Neuronal stem cell (in vitro differentiated cells): ENCODE results near the gene NRDE2.
"Not testable (repeated sequence)": the region's sequence is repeated elsewhere in the genome, so short reads cannot be mapped to it uniquely, and the experiment has no call there.

ENCODE experiments used
- DNase-seq: peaks from one replicate; pipeline ENCODE4 v3.0.0-alpha.2; 2013; ENCODE audit warnings: low spot score
- H2AFZ ChIP-seq: one replicate; pipeline ENCODE4 v1.6.1; 2013; ENCODE audit warnings: mild to moderate bottlenecking, low read length, inconsistent platforms
- H2AK5ac ChIP-seq: 2 replicates; pipeline ENCODE4 v1.6.1; 2013; ENCODE audit warnings: low read depth, mild to moderate bottlenecking, inconsistent platforms, low read length, moderate library complexity, mixed read lengths
- H2BK120ac ChIP-seq: 2 replicates; pipeline ENCODE4 v1.6.1; 2013; ENCODE audit warnings: low read depth, mild to moderate bottlenecking, inconsistent platforms, low read length, moderate library complexity, mixed read lengths
- H2BK12ac ChIP-seq: one replicate; pipeline ENCODE4 v1.6.1; 2013; ENCODE audit warnings: low read length, inconsistent platforms
- H2BK15ac ChIP-seq: 2 replicates; pipeline ENCODE4 v1.6.1; 2013; ENCODE audit warnings: mild to moderate bottlenecking, low read length, inconsistent platforms, mixed read lengths
- H2BK5ac ChIP-seq: one replicate; pipeline ENCODE4 v1.6.1; 2013; ENCODE audit warnings: inconsistent platforms, mild to moderate bottlenecking, low read length, moderate library complexity
- H3K14ac ChIP-seq: one replicate; pipeline ENCODE4 v1.6.1; 2013; ENCODE audit warnings: low read length, inconsistent platforms
- H3K18ac ChIP-seq: 2 replicates; pipeline ENCODE4 v1.6.1; 2013; ENCODE audit warnings: low read length, inconsistent platforms
- H3K23ac ChIP-seq: 2 replicates; pipeline ENCODE4 v1.6.1; 2013; ENCODE audit warnings: low read depth, mild to moderate bottlenecking, mixed read lengths, low read length, inconsistent platforms; ENCODE audit not compliant: poor library complexity
- H3K27ac ChIP-seq: replicated peaks from 3 replicates; pipeline ENCODE4 v1.5.1; 2013; ENCODE audit warnings: low read length, inconsistent platforms
- H3K27me3 ChIP-seq, 3 experiments: 2 replicates each; pipeline ENCODE4 v1.6.1; 2013; ENCODE audit warnings: low read length in 3 of 3, mild to moderate bottlenecking in 2 of 3, inconsistent platforms in 1 of 3, low read depth in 1 of 3, mixed read lengths in 1 of 3, moderate library complexity in 1 of 3; ENCODE audit not compliant: control insufficient read depth in 3 of 3, insufficient read depth in 3 of 3
- H3K36me3 ChIP-seq, 2 donors: replicated peaks in 1 of 2; 2 replicates each; pipeline ENCODE4 v1.6.1; 2013; ENCODE audit warnings: low read length in 2 of 2; ENCODE audit not compliant: control insufficient read depth in 2 of 2, insufficient read depth in 2 of 2
- H3K4ac ChIP-seq: 2 replicates; pipeline ENCODE4 v1.6.1; 2013; ENCODE audit warnings: inconsistent platforms, mild to moderate bottlenecking, low read length, moderate library complexity
- H3K4me1 ChIP-seq, 2 donors: 1 replicate in 1 of 2; 2 replicates in 1 of 2; pipeline ENCODE4 v1.6.1; 2013; ENCODE audit warnings: low read length in 2 of 2, low read depth in 1 of 2; ENCODE audit not compliant: control insufficient read depth in 2 of 2, insufficient read depth in 1 of 2
- H3K4me2 ChIP-seq: one replicate; pipeline ENCODE4 v1.6.1; 2013; ENCODE audit warnings: mild to moderate bottlenecking, low read length, inconsistent platforms; ENCODE audit not compliant: insufficient read depth, poor library complexity, severe bottlenecking
- H3K4me3 ChIP-seq, 2 donors: 2 replicates each; pipeline ENCODE4 v1.5.1; 2013; ENCODE audit warnings: low read length in 2 of 2, mild to moderate bottlenecking in 2 of 2, inconsistent platforms in 1 of 2, moderate library complexity in 1 of 2
- H3K79me1 ChIP-seq: one replicate; pipeline ENCODE4 v1.6.1; 2013; ENCODE audit warnings: low read depth, mild to moderate bottlenecking, inconsistent platforms, low read length, moderate library complexity
- H3K9ac ChIP-seq: one replicate; pipeline ENCODE4 v1.6.1; 2013; ENCODE audit warnings: mild to moderate bottlenecking, low read depth, low read length, inconsistent platforms; ENCODE audit not compliant: poor library complexity
- H3K9me3 ChIP-seq, 2 donors: replicated peaks in 1 of 2; 2 replicates each; pipeline versions ENCODE3 to v1.6.1; 2013; ENCODE audit warnings: low read length in 2 of 2, mild to moderate bottlenecking in 2 of 2, inconsistent platforms in 1 of 2, low read depth in 1 of 2, mixed read lengths in 1 of 2, moderate library complexity in 1 of 2; ENCODE audit not compliant: control insufficient read depth in 2 of 2, insufficient read depth in 1 of 2
- H4K8ac ChIP-seq: one replicate; pipeline ENCODE4 v1.6.1; 2013; ENCODE audit warnings: low read depth, mild to moderate bottlenecking, inconsistent platforms, low read length, moderate library complexity
- H4K91ac ChIP-seq: one replicate; pipeline ENCODE4 v1.6.1; 2013; ENCODE audit warnings: low read length, low read depth, mild to moderate bottlenecking, inconsistent platforms; ENCODE audit not compliant: poor library complexity
- WGBS, 2 donors: extraction: QIAGEN DNeasy Blood & Tissue Kit; methylation state at CpG; one replicate each; pipeline ENCODE4 v1.1.7; 2013; ENCODE audit warnings: missing lambda C conversion rate in 2 of 2, mixed read lengths in 1 of 2; ENCODE audit not compliant: insufficient read length in 2 of 2, insufficient replicate concordance in 1 of 2; ENCODE audit errors: extremely low coverage in 2 of 2; 5-methylcytosine and 5-hydroxymethylcytosine counted together

The NRDE2 gene

GRCh38 chr14:90341784-90342183 lies 10.0 kb upstream of the NRDE2 start:
- H3K36me3 ChIP-seq = no peaks in the 10 kb centered on the region

GRCh38 chr14:90341232-90341631 lies 9.5 kb upstream of the NRDE2 start:
- H3K14ac ChIP-seq, H4K8ac ChIP-seq, H3K23ac ChIP-seq, H3K79me1 ChIP-seq, H3K27ac ChIP-seq, H3K36me3 ChIP-seq, H2BK5ac ChIP-seq, H3K9me3 ChIP-seq, H4K91ac ChIP-seq, H3K9ac ChIP-seq, H3K4ac ChIP-seq, H3K4me3 ChIP-seq, H2BK120ac ChIP-seq, H2AFZ ChIP-seq, DNase-seq, H3K4me2 ChIP-seq, H2AK5ac ChIP-seq, H3K18ac ChIP-seq, H3K4me1 ChIP-seq, H2BK15ac ChIP-seq, H2BK12ac ChIP-seq: not testable (repeated sequence)
- H3K27me3 ChIP-seq = peaks cover 0 to 15% (median 0%) of the 10 kb centered on the region in 3 experiments
- WGBS, 2 donors = no CpG with 5 or more reads among the region's 5 CpGs

More at GRCh38 chr14:90341784-90342183, 10.0 kb upstream of the NRDE2 start:
- Histone ChIP-seq H3K4me3 (no peak overlapping the region), H3K27ac (no peak overlapping the region), H3K4me1 (peaks cover 0 to 3% of the 10 kb centered on the region in 2 donors), H2BK120ac (no peak overlapping the region), H3K9ac (no peak overlapping the region), H3K9me3 (no peaks in the 10 kb centered on the region), H3K79me1 (no peaks in the 10 kb centered on the region), H2BK12ac (no peak overlapping the region), H2AK5ac (no peak overlapping the region), H2BK5ac (no peak overlapping the region), H2BK15ac (no peak overlapping the region), H2AFZ (no peak overlapping the region), H3K4me2 (no peak overlapping the region), H3K23ac (no peak overlapping the region), H4K91ac (no peak overlapping the region), H3K14ac (no peak overlapping the region), H3K27me3 (peaks cover 0 to 9% (median 0%) of the 10 kb centered on the region in 3 experiments), H4K8ac (no peak overlapping the region), H3K18ac (no peak overlapping the region), H3K4ac (no peak overlapping the region)
- DNase-seq = no peak
- WGBS, 2 donors = no CpG with 5 or more reads among the region's 7 CpGs

GRCh38 chr14:90336985-90337384 lies 5.2 kb upstream of the NRDE2 start:
- H3K4me3 ChIP-seq = no peak overlapping the region
- H3K27ac ChIP-seq = no peak overlapping the region
- H2AK5ac ChIP-seq = no peak overlapping the region
- no peaks in the 10 kb centered on the region for H3K9me3 ChIP-seq
- H2BK15ac ChIP-seq = no peak overlapping the region
- no peaks in the 10 kb centered on the region for H3K79me1 ChIP-seq
- H4K8ac ChIP-seq = no peak overlapping the region
- H3K4me2 ChIP-seq = no peak overlapping the region
- H2BK12ac ChIP-seq = no peak overlapping the region
- no peaks in the 10 kb centered on the region for H3K36me3 ChIP-seq
- no CpG with 5 or more reads among the region's 2 CpGs for WGBS, 2 donors
- no peak for DNase-seq
- H3K18ac ChIP-seq = no peak overlapping the region
- H3K9ac ChIP-seq = no peak overlapping the region
- peaks cover 0 to 20% (median 4%) of the 10 kb centered on the region in 3 experiments for H3K27me3 ChIP-seq
- no peak overlapping the region for H3K4ac ChIP-seq
- H2AFZ ChIP-seq = no peak overlapping the region
- no peak overlapping the region for H3K14ac ChIP-seq
- H3K4me1 ChIP-seq = no peaks in the 10 kb centered on the region
- no peak overlapping the region for H4K91ac ChIP-seq
- no peak overlapping the region for H2BK5ac ChIP-seq
- no peak overlapping the region for H3K23ac ChIP-seq
- H2BK120ac ChIP-seq = no peak overlapping the region

GRCh38 chr14:90336401-90336800 lies 4.7 kb upstream of the NRDE2 start:
- Histone ChIP-seq H3K14ac (no peak overlapping the region), H4K8ac (no peak overlapping the region), H3K27ac (no peak overlapping the region), H2BK5ac (no peak overlapping the region), H3K79me1 (no peaks in the 10 kb centered on the region), H2AFZ (no peak overlapping the region), H3K18ac (no peak overlapping the region), H3K4me2 (no peak overlapping the region), H3K4me3 (no peak overlapping the region), H3K36me3 (no peaks in the 10 kb centered on the region), H3K9me3 (no peaks in the 10 kb centered on the region), H3K4me1 (no peaks in the 10 kb centered on the region), H3K9ac (no peak overlapping the region), H3K27me3 (peaks cover 0 to 20% (median 4%) of the 10 kb centered on the region in 3 experiments), H2BK15ac (no peak overlapping the region), H3K23ac (no peak overlapping the region), H2AK5ac (no peak overlapping the region), H4K91ac (no peak overlapping the region), H2BK12ac (no peak overlapping the region), H3K4ac (no peak overlapping the region), H2BK120ac (no peak overlapping the region)
- WGBS, 2 donors = no CpG with 5 or more reads among the region's 3 CpGs
- DNase-seq = no peak
